HepG2 (cell line): Measurements from ENCODE around the gene VMO1. TPM values are rescaled to one million over a fixed set of nuclear protein-coding genes. Genes with fewer than 3 reads are reported as not detected.
A peak's percentile ranks its signal among the peaks of the same experiment; 100 is the strongest.

Source experiments
- AFF4 ChIP-seq: sonication (generic); formaldehyde crosslinking; IDR thresholded peaks from 2 replicates; pipeline ENCODE4 v1.4.0; 2020; ENCODE audit warnings: missing genetic modification reagents
- CREB3 ChIP-seq: sonication (generic); formaldehyde crosslinking; IDR thresholded peaks from 2 replicates; pipeline ENCODE4 v1.5.0; 2020; ENCODE audit warnings: missing genetic modification reagents
- HMGXB4 ChIP-seq, 2 experiments: sonication (generic) in 1 of 2; formaldehyde crosslinking in 1 of 2; IDR thresholded peaks; 2 replicates each; pipeline versions ENCODE4 v1.4.0 to v1.6.1; 2018 to 2020; ENCODE audit warnings: missing genetic modification reagents in 2 of 2, borderline replicate concordance in 1 of 2, low read depth in 1 of 2, mild to moderate bottlenecking in 1 of 2, missing biosample characterization in 1 of 2
- NFKB2 ChIP-seq: sonication (generic); formaldehyde crosslinking; IDR thresholded peaks from 2 replicates; pipeline ENCODE4 v1.4.0; 2020; ENCODE audit warnings: missing genetic modification reagents, borderline replicate concordance
- PAWR ChIP-seq: sonication (generic); formaldehyde crosslinking; IDR thresholded peaks from 2 replicates; pipeline ENCODE4 v1.4.0; 2020; ENCODE audit warnings: missing genetic modification reagents, mild to moderate bottlenecking, borderline replicate concordance
- SAP130 ChIP-seq: IDR thresholded peaks from 2 replicates; pipeline ENCODE4 v1.6.1; 2016; ENCODE audit warnings: low read depth
- THAP11 ChIP-seq: IDR thresholded peaks from 2 replicates; pipeline ENCODE4 v1.6.1; 2016; ENCODE audit warnings: missing biosample characterization, missing genetic modification reagents
- THYN1 ChIP-seq: sonication (generic); formaldehyde crosslinking; IDR thresholded peaks from 2 replicates; pipeline ENCODE4 v1.8.1; 2023; ENCODE audit warnings: low read depth, mild to moderate bottlenecking, moderate library complexity, missing genetic modification reagents, borderline replicate concordance
- ZNF225 ChIP-seq: sonication (generic); formaldehyde crosslinking; IDR thresholded peaks from 2 replicates; pipeline ENCODE4 v1.4.0; 2020; ENCODE audit warnings: mild to moderate bottlenecking, missing genetic modification reagents
- ZNF256 ChIP-seq: sonication (generic); formaldehyde crosslinking; conservative IDR thresholded peaks from 2 replicates; pipeline ENCODE4 v1.4.0; 2020; ENCODE audit warnings: missing genetic modification reagents
- ZNF451 ChIP-seq: sonication (generic); formaldehyde crosslinking; IDR thresholded peaks from 2 replicates; pipeline ENCODE4 v1.5.0; 2020; ENCODE audit warnings: mild to moderate bottlenecking, missing genetic modification reagents
- ZNF740 ChIP-seq: sonication (generic); formaldehyde crosslinking; IDR thresholded peaks from 2 replicates; pipeline ENCODE4 v1.4.0; 2020; ENCODE audit warnings: missing genetic modification reagents
- ZNF746 ChIP-seq: sonication (generic); formaldehyde crosslinking; IDR thresholded peaks from 2 replicates; pipeline ENCODE4 v1.8.0; 2022; ENCODE audit warnings: mild to moderate bottlenecking, missing genetic modification reagents
- ZNF770 ChIP-seq: sonication (generic); formaldehyde crosslinking; IDR thresholded peaks from 2 replicates; pipeline ENCODE4 v1.5.0; 2020; ENCODE audit warnings: mild to moderate bottlenecking, missing genetic modification reagents
- ZNF850 ChIP-seq: sonication (generic); formaldehyde crosslinking; conservative IDR thresholded peaks from 2 replicates; pipeline ENCODE4 v1.9.0; 2021; ENCODE audit warnings: mild to moderate bottlenecking, missing genetic modification reagents
- ZNF883 ChIP-seq: sonication (generic); formaldehyde crosslinking; IDR thresholded peaks from 2 replicates; pipeline ENCODE4 v1.5.1; 2020; ENCODE audit warnings: mild to moderate bottlenecking, missing genetic modification reagents; ENCODE audit errors: not compliant biosample characterization
- ZSCAN25 ChIP-seq: sonication (generic); formaldehyde crosslinking; IDR thresholded peaks from 2 replicates; pipeline ENCODE4 v1.8.0; 2022; ENCODE audit warnings: mild to moderate bottlenecking, missing genetic modification reagents
- ZSCAN31 ChIP-seq: sonication (generic); formaldehyde crosslinking; IDR thresholded peaks from 2 replicates; pipeline ENCODE4 v1.5.0; 2020; ENCODE audit warnings: low read depth, mild to moderate bottlenecking, missing genetic modification reagents
- polyA plus RNA-seq, 8 experiments: library from polyadenylated mRNA; depleted of rRNA in 3 of 8; stranded (reverse) in 7 of 8; unstranded in 1 of 8; fragments of >200 nt; fragmentation: Illumina TruSeq in 4 of 8; extraction: Trizol in 4 of 8; gene quantifications; 2 replicates each; pipeline versions ENCODE4 v1.2.1 to v1.2.3, GENCODE V29; 2011 to 2016; ENCODE audit warnings: low read depth in 4 of 8, missing spikeins in 1 of 8, mixed read lengths in 1 of 8; ENCODE audit not compliant: insufficient read depth in 1 of 8
- total RNA-seq, 5 experiments: library from RNA; depleted of rRNA; stranded (reverse); fragments of >200 nt; fragmentation: Illumina TruSeq; extraction: Trizol; gene quantifications; 2 replicates each; pipeline ENCODE4 v1.2.3, GENCODE V29; 2016; ENCODE audit warnings: low read depth in 1 of 5

VMO1 gene
- total and polyA plus RNA-seq, 2 of the 13 experiments (the other 11 are each of a cell fraction or from before 2014, with no cell fraction given): not detected

GRCh38 chr17:4833178-4833940 is 47.2 kb upstream of the VMO1 start, which contains the start of gene MINK1 (continued):
- TF ChIP-seq CREB3 (CRISPR knock-in tag) (no peak), ZNF225 (peak; percentile 72), AFF4 (0 out of 2 replicates have a peak, but pooled peaks have one; percentile 36), ZSCAN25 (CRISPR knock-in tag) (0 out of 2 replicates have a peak, but pooled peaks have one; percentile 29), THAP11 (CRISPR knock-in tag) (peak; percentile 39; the same call in 1 of the 2 replicates), ZNF256 (CRISPR knock-in tag) (no peak), ZSCAN31 (no peak), ZNF883 (peak; percentile 20), ZNF850 (0 out of 2 replicates have a peak, but pooled peaks have one; percentile 37), SAP130 (CRISPR knock-in tag) (peak; percentile 58; the same call in 1 of the 2 replicates), THYN1 (CRISPR knock-in tag) (no peak), ZNF451 (CRISPR knock-in tag) (peak; percentile 80; the same call in 1 of the 2 replicates), NFKB2 (CRISPR knock-in tag) (peak; percentile 60; the same call in 1 of the 2 replicates), PAWR (CRISPR knock-in tag) (0 out of 2 replicates have a peak, but pooled peaks have one; percentile 59), HMGXB4 (CRISPR knock-in tag; IDR thresholded peaks at IDR 0.05; ENCODE audit: borderline replicate concordance in 1 of 2, low read depth in 1 of 2) (peak; percentile 71 to 74), ZNF740 (no peak), ZNF746 (CRISPR knock-in tag) (peak; percentile 25; the same call in 1 of the 2 replicates), ZNF770 (CRISPR knock-in tag) (peak; percentile 52; the same call in 1 of the 2 replicates)
